HEK293T (cell line): Measurements from ENCODE around the gene TXNDC11.

ENCODE experiments used
- ARNT ChIP-seq: fragments of 450-650 bp; IDR thresholded peaks from 2 replicates; pipeline ENCODE4 v1.6.1; 2017; ENCODE audit warnings: mild to moderate bottlenecking
- BHLHE40 ChIP-seq: fragments of 450-650 bp; IDR thresholded peaks from 2 replicates; pipeline ENCODE4 v1.6.1; 2016; ENCODE audit warnings: mild to moderate bottlenecking, moderate library complexity, borderline replicate concordance
- CTBP1 ChIP-seq: fragments of 450-650 bp; IDR thresholded peaks from 2 replicates; pipeline ENCODE4 v1.6.1; 2016; ENCODE audit warnings: borderline replicate concordance
- ELF4 ChIP-seq: fragments of 450-650 bp; IDR thresholded peaks from 2 replicates; pipeline ENCODE4 v1.6.1; 2017; ENCODE audit warnings: antibody characterized with exemption
- FOXA1 ChIP-seq: fragments of 450-650 bp; IDR thresholded peaks from 2 replicates; pipeline ENCODE4 v1.6.1; 2016; ENCODE audit warnings: mild to moderate bottlenecking
- FOXM1 ChIP-seq: fragments of 450-650 bp; IDR thresholded peaks from 2 replicates; pipeline ENCODE4 v1.6.1; 2017; ENCODE audit warnings: mild to moderate bottlenecking, borderline replicate concordance
- NFRKB ChIP-seq: fragments of 450-650 bp; IDR thresholded peaks from 2 replicates; pipeline ENCODE4 v1.6.1; 2016; ENCODE audit warnings: mild to moderate bottlenecking, moderate library complexity
- SP1 ChIP-seq: fragments of 450-650 bp; IDR thresholded peaks from 2 replicates; pipeline ENCODE4 v1.6.1; 2017
- SUZ12 ChIP-seq: fragments of 450-650 bp; IDR thresholded peaks from 2 replicates; pipeline ENCODE4 v1.6.1; 2016; ENCODE audit warnings: mild to moderate bottlenecking

DNA sequence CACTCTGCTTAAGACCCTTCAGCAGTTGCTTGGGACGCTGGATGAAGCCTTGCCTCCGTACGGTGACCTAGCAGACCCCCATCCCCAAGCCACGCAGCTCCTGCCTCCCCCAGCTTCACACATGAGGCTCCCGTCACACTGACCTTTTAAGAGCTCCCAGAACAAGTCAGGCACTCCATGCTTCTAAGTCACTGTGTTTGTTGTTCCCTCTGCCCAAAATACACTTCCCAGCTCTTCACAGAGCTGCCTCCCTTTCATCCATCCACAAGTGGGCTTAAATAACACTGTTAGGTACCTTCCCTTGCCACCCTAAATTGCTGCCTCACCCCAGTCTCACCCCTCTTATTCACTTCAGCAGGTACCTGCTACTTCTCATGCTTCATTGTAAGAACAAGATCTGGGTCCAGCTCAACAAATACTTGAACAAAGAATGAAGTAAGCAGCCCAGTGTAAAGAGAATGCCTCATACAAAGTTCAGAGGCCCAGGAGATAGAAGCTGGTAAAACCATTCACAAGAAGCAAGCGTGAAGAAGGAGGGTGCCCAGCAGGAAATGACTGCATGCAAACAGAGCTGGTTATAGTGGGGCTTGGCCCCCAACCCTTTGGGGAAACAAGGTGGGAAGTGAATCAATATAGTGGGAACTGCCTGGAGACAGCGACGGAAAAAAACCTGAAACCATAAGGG lies 48.6 kb upstream of the TXNDC11 start:
- TF ChIP-seq SUZ12, result no peak
- no peak for TF ChIP-seq NFRKB
- no peak for TF ChIP-seq SP1
- TF ChIP-seq FOXA1, result no peak
- TF ChIP-seq BHLHE40, result no peak
- TF ChIP-seq ELF4, result no peak
- no peak for TF ChIP-seq CTBP1
- TF ChIP-seq FOXM1, result no peak
- no peak for TF ChIP-seq ARNT
